CD14-positive monocyte (primary cell): ENCODE results near the gene IRF8. TPM values are rescaled to one million over a fixed set of nuclear protein-coding genes. Genes with fewer than 3 reads are reported as not detected.

Experiments used
- DNase-seq, 3 donors: peaks; one replicate each; pipeline ENCODE4 v3.0.0-alpha.2; 2011 to 2022
- H2AFZ ChIP-seq: 2 replicates; pipeline ENCODE4 v1.6.0; 2012; ENCODE audit warnings: mild to moderate bottlenecking, low read depth, low read length, inconsistent platforms; ENCODE audit not compliant: insufficient read depth, poor library complexity, severe bottlenecking
- H3K27ac ChIP-seq, 2 donors: 1 replicate in 1 of 2; 2 replicates in 1 of 2; pipeline ENCODE4 v1.5.1; 2012 to 2013; ENCODE audit warnings: low read length in 2 of 2, control low read depth in 1 of 2, inconsistent platforms in 1 of 2, low read depth in 1 of 2, mild to moderate bottlenecking in 1 of 2
- H3K27me3 ChIP-seq, 2 donors: one replicate each; pipeline versions ENCODE4 v1.6.0 to v1.6.1; 2011 to 2013; ENCODE audit warnings: low read length in 2 of 2; ENCODE audit not compliant: control insufficient read depth in 2 of 2, insufficient read depth in 2 of 2
- H3K36me3 ChIP-seq, 2 donors: replicated peaks in 1 of 2; 1 replicate in 1 of 2; 2 replicates in 1 of 2; pipeline versions ENCODE4 v1.5.1 to v1.6.1; 2012 to 2013; ENCODE audit warnings: low read length in 2 of 2, control low read depth in 1 of 2, inconsistent platforms in 1 of 2, mild to moderate bottlenecking in 1 of 2; ENCODE audit not compliant: insufficient read depth in 2 of 2, control insufficient read depth in 1 of 2
- H3K4me1 ChIP-seq, 2 donors: 1 replicate in 1 of 2; 2 replicates in 1 of 2; pipeline versions ENCODE4 v1.5.1 to v1.6.1; 2012 to 2013; ENCODE audit warnings: low read length in 2 of 2, control low read depth in 1 of 2, inconsistent platforms in 1 of 2, mild to moderate bottlenecking in 1 of 2, moderate library complexity in 1 of 2; ENCODE audit not compliant: insufficient read depth in 2 of 2, control insufficient read depth in 1 of 2
- H3K4me2 ChIP-seq: replicated peaks from 2 replicates; pipeline ENCODE3; 2012; ENCODE audit warnings: low read length, moderate library complexity, mild to moderate bottlenecking; ENCODE audit not compliant: poor library complexity, severe bottlenecking; ENCODE audit errors: extremely low read depth
- H3K4me3 ChIP-seq, 3 experiments: fragments of 200-600 bp in 1 of 3; sonication (generic) in 1 of 3; replicated peaks in 1 of 3; 1 replicate in 2 of 3; 2 replicates in 1 of 3; pipeline ENCODE4 v1.5.1; 2011 to 2013; ENCODE audit warnings: low read length in 3 of 3, mild to moderate bottlenecking in 3 of 3, control low read depth in 2 of 3, low read depth in 2 of 3, inconsistent platforms in 1 of 3, moderate library complexity in 1 of 3
- H3K79me2 ChIP-seq: 2 replicates; pipeline ENCODE4 v1.6.0; 2012; ENCODE audit warnings: mild to moderate bottlenecking, control low read depth, inconsistent platforms, low read length, moderate library complexity; ENCODE audit not compliant: insufficient read depth
- H3K9ac ChIP-seq: 2 replicates; pipeline ENCODE4 v1.6.0; 2017; ENCODE audit warnings: low read length, mild to moderate bottlenecking; ENCODE audit not compliant: insufficient read depth, poor library complexity, severe bottlenecking
- H3K9me3 ChIP-seq, 2 donors: replicated peaks in 1 of 2; 1 replicate in 1 of 2; 2 replicates in 1 of 2; pipeline versions ENCODE4 v1.5.1 to v1.6.1; 2012 to 2013; ENCODE audit warnings: low read length in 2 of 2, control low read depth in 1 of 2; ENCODE audit not compliant: control insufficient read depth in 1 of 2, insufficient read depth in 1 of 2
- H4K20me1 ChIP-seq: 2 replicates; pipeline ENCODE4 v1.6.0; 2012; ENCODE audit warnings: mild to moderate bottlenecking, low read length, control low read depth, moderate library complexity; ENCODE audit not compliant: insufficient read depth
- H3K27ac Mint-ChIP-seq, 7 donors: one replicate each; pipeline ENCODE4 v1.8.0; 2020; ENCODE audit warnings: mild to moderate bottlenecking in 7 of 7, mixed read lengths in 7 of 7, moderate library complexity in 6 of 7, inconsistent platforms in 2 of 7
- H3K27me3 Mint-ChIP-seq, 3 donors: one replicate each; pipeline ENCODE4 v1.8.0; 2021 to 2022; ENCODE audit warnings: low read depth in 3 of 3, mild to moderate bottlenecking in 3 of 3, mixed read lengths in 3 of 3, moderate library complexity in 3 of 3, inconsistent platforms in 1 of 3
- H3K36me3 Mint-ChIP-seq, 2 donors: one replicate each; pipeline ENCODE4 v1.8.0; 2020; ENCODE audit warnings: mixed read lengths in 2 of 2, inconsistent platforms in 1 of 2, mild to moderate bottlenecking in 1 of 2
- H3K4me1 Mint-ChIP-seq: one replicate; pipeline ENCODE4 v1.8.0; 2020; ENCODE audit warnings: mild to moderate bottlenecking, mixed read lengths
- H3K4me3 Mint-ChIP-seq, 2 donors: one replicate each; pipeline ENCODE4 v1.8.0; 2020; ENCODE audit warnings: mild to moderate bottlenecking in 2 of 2, mixed read lengths in 2 of 2, moderate library complexity in 1 of 2
- H3K9me3 Mint-ChIP-seq, 7 donors: one replicate each; pipeline ENCODE4 v1.8.0; 2020 to 2022; ENCODE audit warnings: mixed read lengths in 7 of 7, mild to moderate bottlenecking in 6 of 7, moderate library complexity in 6 of 7, inconsistent platforms in 2 of 7
- WGBS: methylation state at CpG from one replicate; pipeline ENCODE4 v1.1.5; 2013; ENCODE audit warnings: missing lambda C conversion rate; ENCODE audit not compliant: insufficient coverage; 5-methylcytosine and 5-hydroxymethylcytosine counted together
- intact Hi-C, 2 donors: fragments of 100-400 bp; cut with micrococcal nuclease; formaldehyde crosslinking; loops; one replicate each; pipeline versions ENCODE4 v1.15.0 to v1.15.1; 2023
- polyA plus RNA-seq, 3 donors: library from polyadenylated mRNA; depleted of rRNA in 1 of 3; unstranded in 2 of 3; stranded (reverse) in 1 of 3; fragments of 300-500 nt in 2 of 3; fragments of >200 nt in 1 of 3; fragmentation: Illumina TruSeq in 2 of 3; gene quantifications; 1 replicate in 2 of 3; 2 replicates in 1 of 3; pipeline ENCODE4 v1.2.3, GENCODE V29; 2012 to 2021
- TF ChIP-seq, protein P1 (sequence below): fragments of 200-600 bp; IDR thresholded peaks from one replicate; pipeline ENCODE4 v1.8.0; 2022; ENCODE audit warnings: antibody characterized with exemption, mild to moderate bottlenecking

IRF8 gene
- polyA plus RNA-seq, 3 donors = 157 to 187 (median 184) TPM

DNA sequence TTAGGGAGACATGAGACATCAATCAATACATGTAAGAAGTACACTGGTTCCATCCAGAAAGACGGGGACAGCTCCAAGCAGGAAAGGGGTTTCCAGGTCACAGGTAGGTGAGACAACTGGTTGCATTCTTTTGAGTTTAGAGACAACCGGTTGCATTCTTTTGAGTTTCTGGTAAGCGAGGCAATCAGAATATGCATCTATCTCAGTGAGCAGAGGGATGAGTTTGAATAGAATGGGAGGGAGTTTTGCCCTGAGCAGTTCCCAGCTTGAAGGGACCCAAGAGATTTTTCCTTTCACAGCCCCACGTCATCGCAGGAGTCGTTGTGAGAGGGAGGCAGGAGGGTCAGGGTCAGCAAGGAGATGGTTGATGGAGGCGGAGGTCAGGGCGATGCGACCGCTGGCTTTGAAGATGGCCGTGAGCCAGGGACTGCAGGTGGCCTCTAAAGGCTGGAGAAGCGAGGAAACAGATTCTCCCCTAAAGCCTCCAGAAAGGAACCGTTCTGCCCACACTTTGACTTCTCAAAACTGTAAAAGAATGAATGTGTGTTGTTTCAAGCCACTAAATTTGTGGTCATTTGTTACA, 36.5 kb downstream of the IRF8 start:
- TF ChIP-seq, protein P1, sequence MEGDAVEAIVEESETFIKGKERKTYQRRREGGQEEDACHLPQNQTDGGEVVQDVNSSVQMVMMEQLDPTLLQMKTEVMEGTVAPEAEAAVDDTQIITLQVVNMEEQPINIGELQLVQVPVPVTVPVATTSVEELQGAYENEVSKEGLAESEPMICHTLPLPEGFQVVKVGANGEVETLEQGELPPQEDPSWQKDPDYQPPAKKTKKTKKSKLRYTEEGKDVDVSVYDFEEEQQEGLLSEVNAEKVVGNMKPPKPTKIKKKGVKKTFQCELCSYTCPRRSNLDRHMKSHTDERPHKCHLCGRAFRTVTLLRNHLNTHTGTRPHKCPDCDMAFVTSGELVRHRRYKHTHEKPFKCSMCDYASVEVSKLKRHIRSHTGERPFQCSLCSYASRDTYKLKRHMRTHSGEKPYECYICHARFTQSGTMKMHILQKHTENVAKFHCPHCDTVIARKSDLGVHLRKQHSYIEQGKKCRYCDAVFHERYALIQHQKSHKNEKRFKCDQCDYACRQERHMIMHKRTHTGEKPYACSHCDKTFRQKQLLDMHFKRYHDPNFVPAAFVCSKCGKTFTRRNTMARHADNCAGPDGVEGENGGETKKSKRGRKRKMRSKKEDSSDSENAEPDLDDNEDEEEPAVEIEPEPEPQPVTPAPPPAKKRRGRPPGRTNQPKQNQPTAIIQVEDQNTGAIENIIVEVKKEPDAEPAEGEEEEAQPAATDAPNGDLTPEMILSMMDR = no peak
- Histone ChIP-seq H3K27ac (peak overlapping the region; percentile 85 to 93), H3K36me3 (no peaks in the 10 kb centered on the region), H4K20me1 (no peaks in the 10 kb centered on the region), H3K4me1 (peaks cover 62 to 66% of the 10 kb centered on the region in 2 donors), H3K9me3 (no peaks in the 10 kb centered on the region), H2AFZ (no peak overlapping the region), H3K4me3 (peak overlapping the region in 1 of 3 experiments; percentile 44), H3K79me2 (peaks cover 11% of the 10 kb centered on the region), H3K27me3 (no peaks in the 10 kb centered on the region), H3K4me2 (peak overlapping the region; percentile 67), H3K9ac (peak overlapping the region; percentile 55)
- no peak for DNase-seq
- Mint-ChIP-seq H3K36me3 (peaks cover 0 to 6% of the 10 kb centered on the region in 2 donors), H3K27me3 (peaks cover 0 to 4% (median 0%) of the 10 kb centered on the region in 3 donors), H3K27ac (peak overlapping the region; percentile 95 to 98 (median 97)), H3K4me3 (peak overlapping the region; percentile 57 to 82), H3K4me1 (peaks cover 67% of the 10 kb centered on the region), H3K9me3 (peaks cover 0 to 2% (median 0%) of the 10 kb centered on the region in 7 donors)
- intact Hi-C loops = loop anchor here in 1 of 2 donors (5.0 kb wide), 1 partner anchor 47 kb away; no protein-coding TSS in a partner anchor
- WGBS = 30% methylated on average over 9 of the region's 13 CpGs

DNA sequence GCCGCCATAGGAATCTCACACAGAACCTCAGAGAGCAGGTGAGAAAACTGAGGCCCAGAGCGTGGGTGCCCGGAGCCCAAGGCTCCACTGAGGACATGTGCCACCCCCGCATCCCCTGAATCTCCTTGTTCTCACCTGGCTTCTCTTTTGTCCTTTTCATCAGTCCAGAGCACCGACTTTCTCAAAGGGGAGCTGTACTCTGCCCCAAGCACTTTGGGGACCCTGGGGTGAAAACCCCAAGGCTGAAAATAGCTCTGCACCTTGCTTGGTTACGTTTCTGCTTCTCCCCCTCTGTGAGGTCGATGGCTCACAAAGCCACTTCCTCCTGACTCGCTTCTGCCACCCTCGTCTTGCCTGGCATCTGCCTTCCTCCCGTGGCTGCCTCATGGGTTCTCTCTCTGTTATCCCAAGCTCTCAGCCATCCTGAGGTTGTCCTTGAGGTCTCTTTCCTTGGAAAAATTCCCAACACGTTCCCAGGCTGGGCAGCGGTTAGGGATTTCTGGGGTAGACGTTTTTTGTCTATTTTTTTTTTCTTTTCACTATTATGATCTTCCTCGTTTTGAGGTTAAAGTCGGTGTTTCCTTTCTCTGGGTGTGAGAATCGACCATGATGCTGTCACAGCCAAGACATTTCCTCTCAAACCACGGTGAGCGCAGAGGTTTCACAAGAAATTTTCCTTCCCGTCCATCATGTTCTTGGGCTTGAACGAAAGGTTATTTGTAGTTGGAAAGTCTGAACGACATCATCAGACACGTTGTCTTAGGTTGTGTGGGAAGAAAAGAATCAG, 37.2 kb downstream of the IRF8 start:
- H3K36me3 ChIP-seq = no peaks in the 10 kb centered on the region
- peak overlapping the region; percentile 57 to 82 for H3K4me3 Mint-ChIP-seq
- peak overlapping the region; percentile 95 to 98 (median 97) for H3K27ac Mint-ChIP-seq
- H3K36me3 Mint-ChIP-seq = peaks cover 0 to 6% of the 10 kb centered on the region in 2 donors
- H3K4me3 ChIP-seq = peak overlapping the region in 1 of 3 experiments; percentile 44
- no peaks in the 10 kb centered on the region for H4K20me1 ChIP-seq
- intact Hi-C loops = loop anchor here in 1 of 2 donors (5.0 kb wide), 1 partner anchor 46 kb away; no protein-coding TSS in a partner anchor
- WGBS = 0% methylated on average over 9 of the region's 22 CpGs
- TF ChIP-seq, protein P1 = no peak
- H3K9ac ChIP-seq = peak overlapping the region; percentile 55
- H3K4me2 ChIP-seq = peak overlapping the region; percentile 67
- peak overlapping the region; percentile 85 to 93 for H3K27ac ChIP-seq
- H3K27me3 ChIP-seq = no peaks in the 10 kb centered on the region
- DNase-seq = peak; percentile 76 to 85 (median 80)
- H2AFZ ChIP-seq = peak overlapping the region; percentile 55
- peaks cover 0 to 2% (median 0%) of the 10 kb centered on the region in 3 donors for H3K27me3 Mint-ChIP-seq
- H3K9me3 ChIP-seq = no peaks in the 10 kb centered on the region
- peaks cover 0 to 7% (median 0%) of the 10 kb centered on the region in 7 donors for H3K9me3 Mint-ChIP-seq
- peaks cover 62 to 66% of the 10 kb centered on the region in 2 donors for H3K4me1 ChIP-seq
- peaks cover 67% of the 10 kb centered on the region for H3K4me1 Mint-ChIP-seq
- peaks cover 11% of the 10 kb centered on the region for H3K79me2 ChIP-seq
